UCSD-AML1 (cell line): Measurements from ENCODE around the gene NCL.
"Not testable (repeated sequence)": the region's sequence is repeated elsewhere in the genome, so short reads cannot be mapped to it uniquely, and the experiment has no call there.

Source experiments
- DNase-seq: peaks from one replicate; lab custom pipeline; 2025; ENCODE audit not compliant: unreplicated experiment; lab: John Stamatoyannopoulos, UW

The NCL gene

GRCh38 chr2:231433990-231434389 is 30.3 kb downstream of the NCL start:
- DNase-seq: no peak

- DNase-seq: no peak
Observed at GRCh38 chr2:231431606-231432005, 32.7 kb downstream of the NCL start.

GRCh38 chr2:231430437-231430836 is 33.8 kb downstream of the NCL start:
- not testable (repeated sequence) for DNase-seq

GRCh38 chr2:231429901-231430300 is 34.4 kb downstream of the NCL start:
- DNase-seq: no peak

- DNase-seq: no peak
Observed at GRCh38 chr2:231429152-231429551, 35.1 kb downstream of the NCL start.

- DNase-seq: no peak
Observed at GRCh38 chr2:231427116-231427515, 37.2 kb downstream of the NCL start.

- no peak for DNase-seq
Observed at GRCh38 chr2:231425811-231426703, 38.2 kb downstream of the NCL start.

- DNase-seq: no peak
Observed at GRCh38 chr2:231425291-231425810, 38.9 kb downstream of the NCL start.

- no peak for DNase-seq
Observed at GRCh38 chr2:231423176-231423575, 41.1 kb downstream of the NCL start.

GRCh38 chr2:231422056-231422455 is 42.2 kb downstream of the NCL start:
- no peak for DNase-seq

GRCh38 chr2:231421051-231421580 is 43.2 kb downstream of the NCL start:
- DNase-seq: no peak

GRCh38 chr2:231418820-231419640 is 45.3 kb downstream of the NCL start:
- no peak for DNase-seq

- no peak for DNase-seq
Observed at GRCh38 chr2:231415029-231415428, 49.3 kb downstream of the NCL start.

- DNase-seq: no peak
Observed at GRCh38 chr2:231413921-231414476, 50.3 kb downstream of the NCL start.

GRCh38 chr2:231413456-231413855 is 50.8 kb downstream of the NCL start:
- DNase-seq: no peak

GRCh38 chr2:231412618-231412963 is 51.7 kb downstream of the NCL start:
- no peak for DNase-seq

- peak; percentile 79 for DNase-seq
Observed at GRCh38 chr2:231411831-231412617, 52.3 kb downstream of the NCL start.

- DNase-seq: no peak
Observed at GRCh38 chr2:231411237-231411636, 53.0 kb downstream of the NCL start.

GRCh38 chr2:231410293-231411004 is 53.8 kb downstream of the NCL start:
- DNase-seq: no peak

GRCh38 chr2:231409776-231410175 is 54.5 kb downstream of the NCL start:
- DNase-seq: no peak
